LoVo (cell line): ENCODE measurements around the gene HBQ1.
A peak's percentile ranks its signal among the peaks of the same experiment; 100 is the strongest.
"Not testable (repeated sequence)": the region's sequence is repeated elsewhere in the genome, so short reads cannot be mapped to it uniquely, and the experiment has no call there.

Experiments used
- DNase-seq: peaks from one replicate; pipeline ENCODE4 v3.0.0-alpha.2; 2016; ENCODE audit warnings: low spot score

The HBQ1 gene

DNA sequence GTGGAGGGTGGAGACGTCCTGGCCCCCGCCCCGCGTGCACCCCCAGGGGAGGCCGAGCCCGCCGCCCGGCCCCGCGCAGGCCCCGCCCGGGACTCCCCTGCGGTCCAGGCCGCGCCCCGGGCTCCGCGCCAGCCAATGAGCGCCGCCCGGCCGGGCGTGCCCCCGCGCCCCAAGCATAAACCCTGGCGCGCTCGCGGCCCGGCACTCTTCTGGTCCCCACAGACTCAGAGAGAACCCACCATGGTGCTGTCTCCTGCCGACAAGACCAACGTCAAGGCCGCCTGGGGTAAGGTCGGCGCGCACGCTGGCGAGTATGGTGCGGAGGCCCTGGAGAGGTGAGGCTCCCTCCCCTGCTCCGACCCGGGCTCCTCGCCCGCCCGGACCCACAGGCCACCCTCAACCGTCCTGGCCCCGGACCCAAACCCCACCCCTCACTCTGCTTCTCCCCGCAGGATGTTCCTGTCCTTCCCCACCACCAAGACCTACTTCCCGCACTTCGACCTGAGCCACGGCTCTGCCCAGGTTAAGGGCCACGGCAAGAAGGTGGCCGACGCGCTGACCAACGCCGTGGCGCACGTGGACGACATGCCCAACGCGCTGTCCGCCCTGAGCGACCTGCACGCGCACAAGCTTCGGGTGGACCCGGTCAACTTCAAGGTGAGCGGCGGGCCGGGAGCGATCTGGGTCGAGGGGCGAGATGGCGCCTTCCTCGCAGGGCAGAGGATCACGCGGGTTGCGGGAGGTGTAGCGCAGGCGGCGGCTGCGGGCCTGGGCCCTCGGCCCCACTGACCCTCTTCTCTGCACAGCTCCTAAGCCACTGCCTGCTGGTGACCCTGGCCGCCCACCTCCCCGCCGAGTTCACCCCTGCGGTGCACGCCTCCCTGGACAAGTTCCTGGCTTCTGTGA lies 3.5 kb upstream of the HBQ1 start, which contains the start of gene HBA1:
Gene HBA1 (plus strand): TSS at position 204 of the 906 bp plus-strand sequence. CDS start 37 bp downstream, at position 241.
- not testable (repeated sequence) for DNase-seq

DNA sequence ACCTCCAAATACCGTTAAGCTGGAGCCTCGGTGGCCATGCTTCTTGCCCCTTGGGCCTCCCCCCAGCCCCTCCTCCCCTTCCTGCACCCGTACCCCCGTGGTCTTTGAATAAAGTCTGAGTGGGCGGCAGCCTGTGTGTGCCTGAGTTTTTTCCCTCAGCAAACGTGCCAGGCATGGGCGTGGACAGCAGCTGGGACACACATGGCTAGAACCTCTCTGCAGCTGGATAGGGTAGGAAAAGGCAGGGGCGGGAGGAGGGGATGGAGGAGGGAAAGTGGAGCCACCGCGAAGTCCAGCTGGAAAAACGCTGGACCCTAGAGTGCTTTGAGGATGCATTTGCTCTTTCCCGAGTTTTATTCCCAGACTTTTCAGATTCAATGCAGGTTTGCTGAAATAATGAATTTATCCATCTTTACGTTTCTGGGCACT lies 2.9 kb upstream of the HBQ1 start:
- DNase-seq, result peak; percentile 87

GRCh38 chr16:177981-178667 lies 2.1 kb upstream of the HBQ1 start:
- no peak for DNase-seq

DNA sequence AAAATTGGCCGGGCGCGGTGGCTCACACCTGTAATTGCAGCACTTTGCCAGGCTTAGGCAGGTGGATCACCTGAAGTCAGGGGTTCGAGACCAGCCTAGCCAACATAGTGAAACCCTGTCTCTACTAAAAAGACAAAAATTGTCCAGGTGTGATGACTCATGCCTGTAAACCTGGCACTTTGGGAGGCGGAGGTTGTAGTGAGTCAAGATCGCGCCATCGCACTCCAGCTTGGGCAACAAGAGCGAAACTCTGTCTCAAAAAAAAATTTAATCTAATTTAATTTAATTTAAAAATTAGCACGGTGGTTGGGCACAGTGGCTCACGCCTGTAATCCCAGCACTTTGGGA lies 1.6 kb upstream of the HBQ1 start:
- no peak for DNase-seq

GRCh38 chr16:179211-180092 lies 807 bp upstream of the HBQ1 start:
- DNase-seq, result no peak

GRCh38 chr16:180681-181564 lies 664 bp downstream of the HBQ1 start:
- DNase-seq, result peak; percentile 58

DNA sequence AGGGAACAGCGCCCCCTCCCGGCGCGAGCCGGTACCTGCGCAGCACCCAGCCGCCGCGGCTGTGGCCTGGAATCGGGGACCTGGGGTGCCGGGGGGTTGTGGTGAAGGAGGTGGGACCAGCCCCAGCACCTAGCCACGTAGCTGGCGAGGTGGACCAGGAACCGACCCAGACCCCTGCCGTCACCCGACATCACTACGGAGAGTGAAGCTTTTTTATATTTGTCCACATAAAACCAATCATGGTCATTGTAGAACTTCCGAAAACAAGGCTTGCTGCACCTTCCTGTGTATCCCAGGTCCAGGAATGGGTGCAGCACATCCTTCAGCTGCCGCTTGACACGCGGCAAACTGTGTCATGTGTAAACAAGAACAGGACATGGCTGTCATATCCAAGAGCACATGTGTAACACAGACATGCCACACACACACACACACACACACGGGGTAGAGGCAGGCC lies 1.3 kb downstream of the HBQ1 start:
- DNase-seq, result no peak

GRCh38 chr16:183005-183404 lies 2.7 kb downstream of the HBQ1 start:
- no peak for DNase-seq

- no peak for DNase-seq
These were observed 5.0 kb downstream of the HBQ1 start for GRCh38 chr16:185213-185612.

- no peak for DNase-seq
These were observed 5.4 kb downstream of the HBQ1 start for GRCh38 chr16:185691-186090.

GRCh38 chr16:187330-187729 lies 7.1 kb downstream of the HBQ1 start:
- DNase-seq, result no peak

DNA sequence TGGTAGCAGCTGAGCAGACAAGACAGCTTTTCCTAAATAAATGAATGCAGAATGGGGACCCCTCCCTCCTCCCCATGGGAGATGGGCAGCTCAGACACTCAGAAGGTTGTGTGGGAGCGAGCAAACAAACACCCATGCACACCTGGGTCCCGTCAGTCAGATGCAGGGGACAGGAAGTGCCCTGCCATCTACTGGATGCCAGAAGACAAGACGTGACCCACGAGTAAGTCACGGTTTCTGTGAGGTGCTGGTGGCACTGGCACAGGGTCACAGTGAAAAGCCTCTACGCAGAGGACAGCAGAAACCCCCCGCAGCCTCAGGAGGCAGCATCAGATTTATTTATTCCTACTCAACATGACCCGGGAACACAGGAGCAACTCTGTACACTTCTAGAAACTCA lies 8.4 kb downstream of the HBQ1 start:
- DNase-seq, result no peak

GRCh38 chr16:189604-190186 lies 9.4 kb downstream of the HBQ1 start:
- no peak for DNase-seq

GRCh38 chr16:191831-192230 lies 11.6 kb downstream of the HBQ1 start:
- DNase-seq, result no peak

DNA sequence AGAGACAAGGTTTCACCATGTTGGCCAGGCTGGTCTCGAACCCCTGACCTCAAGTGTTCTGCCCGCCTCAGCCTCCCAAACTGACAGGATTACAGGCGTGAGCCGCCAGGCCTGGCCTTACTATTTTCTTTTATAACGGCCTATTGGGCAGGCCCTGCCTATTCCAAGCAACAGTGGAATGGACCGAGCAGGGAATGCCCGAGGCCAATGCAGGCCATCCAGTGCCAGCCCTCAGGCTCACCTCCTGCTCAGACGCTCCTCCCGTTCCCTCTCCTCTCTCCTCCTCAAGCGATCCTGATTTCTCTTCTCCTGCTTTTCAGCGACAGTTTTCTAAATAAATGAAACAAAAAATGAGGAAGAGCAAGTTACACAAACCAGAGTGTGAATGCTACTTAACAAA lies 12.4 kb downstream of the HBQ1 start:
- DNase-seq, result no peak

- no peak for DNase-seq
These were observed 13.2 kb downstream of the HBQ1 start for GRCh38 chr16:193441-193840.

GRCh38 chr16:194516-194915 lies 14.3 kb downstream of the HBQ1 start:
- DNase-seq, result no peak

DNA sequence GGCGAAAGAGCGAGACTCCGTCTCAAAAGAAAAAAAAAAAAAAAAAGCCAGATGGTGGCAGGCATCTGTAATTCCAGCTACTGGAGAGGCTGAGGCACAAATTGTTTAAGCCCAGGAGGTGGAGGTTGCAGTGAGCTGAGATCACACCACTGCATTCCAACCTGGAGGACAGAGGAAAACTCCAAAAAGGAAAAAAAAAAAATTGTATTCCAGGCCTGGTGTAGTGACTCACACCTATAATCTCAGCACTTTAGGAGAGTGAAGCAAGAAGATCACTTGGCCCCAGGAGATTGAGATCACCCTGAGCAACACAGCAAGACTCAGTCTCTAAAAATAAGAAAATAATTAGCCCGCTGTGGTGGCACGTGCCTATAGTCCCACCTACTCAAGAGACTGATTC lies 20.1 kb downstream of the HBQ1 start:
- DNase-seq, result no peak

GRCh38 chr16:203246-203645 lies 23.0 kb downstream of the HBQ1 start:
- DNase-seq, result no peak

- not testable (repeated sequence) for DNase-seq
These were observed 23.8 kb downstream of the HBQ1 start for GRCh38 chr16:204046-204445.

DNA sequence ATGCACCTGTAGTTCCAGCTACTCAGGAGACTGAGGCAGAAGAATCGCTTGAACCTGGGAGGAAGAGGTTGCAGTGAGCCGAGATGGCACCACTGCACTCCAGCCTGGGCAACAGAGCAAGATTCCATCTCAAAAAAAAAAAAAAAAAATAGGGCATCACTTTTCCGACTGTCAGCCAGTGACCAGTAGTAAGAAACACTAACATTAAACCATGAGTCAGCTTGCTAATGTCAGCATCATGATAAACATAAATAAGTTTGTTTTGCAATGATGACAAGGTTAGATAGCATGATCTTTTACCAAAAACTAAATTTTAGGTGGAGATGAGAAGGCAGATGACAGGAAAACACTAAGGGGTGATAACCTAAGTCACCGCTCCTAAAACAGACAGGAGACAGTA lies 29.1 kb downstream of the HBQ1 start:
- DNase-seq, result not testable (repeated sequence)
